Measurements from ENCODE around the gene MSL3B.

MSL3B gene

DNA sequence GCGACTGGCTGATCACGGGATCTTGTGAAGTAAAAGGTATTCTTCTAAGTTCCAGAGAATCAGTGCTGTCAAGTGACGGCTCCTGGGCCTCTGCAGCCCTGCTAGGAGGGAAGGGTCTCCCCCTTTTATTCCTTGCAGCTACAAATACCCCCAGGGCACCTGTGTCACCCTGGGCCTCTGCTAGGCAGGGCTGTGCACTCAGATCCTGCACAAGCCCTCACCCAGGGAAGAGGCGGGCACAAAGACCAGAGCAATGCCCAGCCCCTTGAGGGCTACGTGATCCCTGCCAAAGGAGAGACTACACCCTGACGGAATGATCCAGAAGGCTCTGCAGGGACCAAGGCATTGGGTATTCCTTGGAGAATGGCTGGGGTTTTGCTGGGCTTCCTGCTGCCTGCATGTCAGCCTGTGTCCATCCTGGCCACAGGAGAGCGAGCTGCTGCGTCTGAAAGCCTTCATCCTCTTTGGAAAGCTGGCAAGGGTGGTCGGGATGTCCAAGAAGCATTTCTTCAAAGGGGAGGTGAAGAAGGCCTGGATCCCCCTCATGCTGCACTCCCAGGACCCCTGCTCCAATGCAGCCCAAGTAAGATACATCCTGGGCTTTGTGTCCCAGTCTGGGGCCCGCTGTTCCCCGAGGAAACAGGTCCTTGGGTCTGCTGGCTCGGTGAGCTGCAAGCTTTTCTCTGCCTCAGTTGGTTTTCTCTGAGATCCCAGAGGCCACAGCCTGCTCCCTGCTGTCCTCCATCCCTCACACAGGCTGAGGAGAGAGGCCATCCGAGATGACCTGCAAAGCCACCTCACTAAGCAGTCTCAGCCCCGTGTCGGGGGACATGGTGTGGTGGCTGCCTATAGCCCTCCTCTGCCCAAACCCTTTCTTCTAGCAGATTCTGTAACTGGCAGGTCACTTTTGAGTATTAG is 38.7 kb downstream of the MSL3B start:
- Histone ChIP-seq H3K9ac (ENCODE audit: low read depth in 1 of 2, low read length in 2 of 2) (no peak overlapping the region), H3K4me1 (ENCODE audit: control insufficient read depth in 2 of 2, insufficient read depth in 2 of 2, low read length in 2 of 2) (no peaks in the 10 kb centered on the region), H3K27me3 (ENCODE audit: control insufficient read depth in 2 of 2, insufficient read depth in 2 of 2, low read length in 2 of 2) (no peaks in the 10 kb centered on the region), H3K4me3 (ENCODE audit: low read length in 2 of 2) (no peak overlapping the region), H3K27ac (ENCODE audit: low read depth in 2 of 2, low read length in 2 of 2) (no peak overlapping the region), H3K9me3 (ENCODE audit: control insufficient read depth in 2 of 2, low read length in 2 of 2) (no peaks in the 10 kb centered on the region), H3K36me3 (ENCODE audit: control insufficient read depth in 2 of 2, insufficient read depth in 2 of 2, low read length in 2 of 2) (no peaks in the 10 kb centered on the region)

DNA sequence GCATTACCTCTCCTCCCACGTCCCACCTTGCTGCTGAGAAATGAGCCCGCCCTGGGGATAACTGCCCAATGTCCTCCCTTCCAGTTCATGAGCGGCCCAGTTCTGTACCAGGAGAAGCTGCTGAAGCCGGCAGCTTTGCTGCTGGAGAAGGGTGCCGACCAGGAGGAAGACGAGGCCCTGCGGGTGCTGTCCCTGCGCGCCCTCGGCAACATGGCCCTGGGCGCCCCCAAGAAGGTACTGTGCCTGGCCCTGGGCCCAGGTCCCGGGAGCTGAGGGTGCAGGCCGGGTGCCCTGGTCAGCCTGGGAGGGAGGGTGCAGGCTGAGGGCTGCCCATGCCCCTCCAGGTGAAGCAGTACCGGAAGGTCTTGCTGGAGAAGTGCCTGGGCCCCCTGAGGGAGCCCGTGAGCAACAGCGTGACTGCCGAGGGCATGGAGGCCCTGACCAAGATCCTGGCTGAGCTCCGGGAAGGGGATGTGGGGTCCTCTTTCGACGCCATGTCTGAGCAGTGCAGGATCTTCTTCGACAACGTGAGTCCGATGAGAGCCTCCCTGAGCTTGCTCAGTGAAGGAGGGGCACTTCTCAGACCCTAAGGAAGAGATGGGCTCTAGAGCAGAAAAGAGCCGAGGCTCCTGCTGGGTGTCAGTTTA is 39.5 kb downstream of the MSL3B start:
- no peak overlapping the region for H3K27ac ChIP-seq (ENCODE audit: low read depth in 2 of 2, low read length in 2 of 2)
- no peak overlapping the region for H3K9ac ChIP-seq (ENCODE audit: low read depth in 1 of 2, low read length in 2 of 2)
- H3K4me3 ChIP-seq (ENCODE audit: low read length in 2 of 2), result no peak overlapping the region
- H3K27me3 ChIP-seq (ENCODE audit: control insufficient read depth in 2 of 2, insufficient read depth in 2 of 2, low read length in 2 of 2), result no peaks in the 10 kb centered on the region
- H3K9me3 ChIP-seq (ENCODE audit: control insufficient read depth in 2 of 2, low read length in 2 of 2), result no peaks in the 10 kb centered on the region
- H3K36me3 ChIP-seq (ENCODE audit: control insufficient read depth in 2 of 2, insufficient read depth in 2 of 2, low read length in 2 of 2), result no peaks in the 10 kb centered on the region
- no peaks in the 10 kb centered on the region for H3K4me1 ChIP-seq (ENCODE audit: control insufficient read depth in 2 of 2, insufficient read depth in 2 of 2, low read length in 2 of 2)

- H3K4me1 ChIP-seq (ENCODE audit: control insufficient read depth in 2 of 2, insufficient read depth in 2 of 2, low read length in 2 of 2), result no peaks in the 10 kb centered on the region
- no peak overlapping the region for H3K27ac ChIP-seq (ENCODE audit: low read depth in 2 of 2, low read length in 2 of 2)
- no peaks in the 10 kb centered on the region for H3K36me3 ChIP-seq (ENCODE audit: control insufficient read depth in 2 of 2, insufficient read depth in 2 of 2, low read length in 2 of 2)
- no peak overlapping the region for H3K4me3 ChIP-seq (ENCODE audit: low read length in 2 of 2)
- H3K27me3 ChIP-seq (ENCODE audit: control insufficient read depth in 2 of 2, insufficient read depth in 2 of 2, low read length in 2 of 2), result no peaks in the 10 kb centered on the region
- H3K9me3 ChIP-seq (ENCODE audit: control insufficient read depth in 2 of 2, low read length in 2 of 2), result no peaks in the 10 kb centered on the region
- no peak overlapping the region for H3K9ac ChIP-seq (ENCODE audit: low read depth in 1 of 2, low read length in 2 of 2)
Observed at GRCh38 chr2:233824373-233824772, 43.8 kb downstream of the MSL3B start.

GRCh38 chr2:233823731-233824121 is 44.5 kb downstream of the MSL3B start:
- no peaks in the 10 kb centered on the region for H3K9me3 ChIP-seq (ENCODE audit: control insufficient read depth in 2 of 2, low read length in 2 of 2)
- no peaks in the 10 kb centered on the region for H3K36me3 ChIP-seq (ENCODE audit: control insufficient read depth in 2 of 2, insufficient read depth in 2 of 2, low read length in 2 of 2)
- no peak overlapping the region for H3K9ac ChIP-seq (ENCODE audit: low read depth in 1 of 2, low read length in 2 of 2)
- no peak overlapping the region for H3K4me3 ChIP-seq (ENCODE audit: low read length in 2 of 2)
- no peaks in the 10 kb centered on the region for H3K27me3 ChIP-seq (ENCODE audit: control insufficient read depth in 2 of 2, insufficient read depth in 2 of 2, low read length in 2 of 2)
- H3K27ac ChIP-seq (ENCODE audit: low read depth in 2 of 2, low read length in 2 of 2), result no peak overlapping the region
- H3K4me1 ChIP-seq (ENCODE audit: control insufficient read depth in 2 of 2, insufficient read depth in 2 of 2, low read length in 2 of 2), result no peaks in the 10 kb centered on the region

- Histone ChIP-seq H3K27ac (ENCODE audit: low read depth in 2 of 2, low read length in 2 of 2) (no peak overlapping the region), H3K9ac (ENCODE audit: low read depth in 1 of 2, low read length in 2 of 2) (no peak overlapping the region)
Observed at GRCh38 chr2:233822781-233823730, 45.1 kb downstream of the MSL3B start.

GRCh38 chr2:233822101-233822771 is 46.0 kb downstream of the MSL3B start:
- Histone ChIP-seq H3K27ac (ENCODE audit: low read depth in 2 of 2, low read length in 2 of 2) (no peak overlapping the region), H3K9ac (ENCODE audit: low read depth in 1 of 2, low read length in 2 of 2) (no peak overlapping the region), H3K27me3 (ENCODE audit: control insufficient read depth in 2 of 2, insufficient read depth in 2 of 2, low read length in 2 of 2) (no peaks in the 10 kb centered on the region), H3K4me1 (ENCODE audit: control insufficient read depth in 2 of 2, insufficient read depth in 2 of 2, low read length in 2 of 2) (no peaks in the 10 kb centered on the region), H3K36me3 (ENCODE audit: control insufficient read depth in 2 of 2, insufficient read depth in 2 of 2, low read length in 2 of 2) (no peaks in the 10 kb centered on the region), H3K9me3 (ENCODE audit: control insufficient read depth in 2 of 2, low read length in 2 of 2) (no peaks in the 10 kb centered on the region), H3K4me3 (ENCODE audit: low read length in 2 of 2) (no peak overlapping the region)

More at GRCh38 chr2:233822781-233823730, 45.1 kb downstream of the MSL3B start:
- Histone ChIP-seq H3K27me3 (ENCODE audit: control insufficient read depth in 2 of 2, insufficient read depth in 2 of 2, low read length in 2 of 2) (no peaks in the 10 kb centered on the region), H3K9me3 (ENCODE audit: control insufficient read depth in 2 of 2, low read length in 2 of 2) (no peaks in the 10 kb centered on the region), H3K4me1 (ENCODE audit: control insufficient read depth in 2 of 2, insufficient read depth in 2 of 2, low read length in 2 of 2) (no peaks in the 10 kb centered on the region), H3K36me3 (ENCODE audit: control insufficient read depth in 2 of 2, insufficient read depth in 2 of 2, low read length in 2 of 2) (no peaks in the 10 kb centered on the region), H3K4me3 (ENCODE audit: low read length in 2 of 2) (no peak overlapping the region)

- Histone ChIP-seq H3K27ac (ENCODE audit: low read depth in 2 of 2, low read length in 2 of 2) (no peak overlapping the region), H3K4me3 (ENCODE audit: low read length in 2 of 2) (no peak overlapping the region), H3K27me3 (ENCODE audit: control insufficient read depth in 2 of 2, insufficient read depth in 2 of 2, low read length in 2 of 2) (no peaks in the 10 kb centered on the region), H3K9ac (ENCODE audit: low read depth in 1 of 2, low read length in 2 of 2) (no peak overlapping the region), H3K4me1 (ENCODE audit: control insufficient read depth in 2 of 2, insufficient read depth in 2 of 2, low read length in 2 of 2) (no peaks in the 10 kb centered on the region), H3K9me3 (ENCODE audit: control insufficient read depth in 2 of 2, low read length in 2 of 2) (no peaks in the 10 kb centered on the region), H3K36me3 (ENCODE audit: control insufficient read depth in 2 of 2, insufficient read depth in 2 of 2, low read length in 2 of 2) (no peaks in the 10 kb centered on the region)
Observed at GRCh38 chr2:233821709-233822100, 46.5 kb downstream of the MSL3B start.

- Histone ChIP-seq H3K36me3 (ENCODE audit: control insufficient read depth in 2 of 2, insufficient read depth in 2 of 2, low read length in 2 of 2) (no peaks in the 10 kb centered on the region), H3K27me3 (ENCODE audit: control insufficient read depth in 2 of 2, insufficient read depth in 2 of 2, low read length in 2 of 2) (no peaks in the 10 kb centered on the region), H3K4me3 (ENCODE audit: low read length in 2 of 2) (no peak overlapping the region), H3K9me3 (ENCODE audit: control insufficient read depth in 2 of 2, low read length in 2 of 2) (no peaks in the 10 kb centered on the region), H3K9ac (ENCODE audit: low read depth in 1 of 2, low read length in 2 of 2) (no peak overlapping the region), H3K27ac (ENCODE audit: low read depth in 2 of 2, low read length in 2 of 2) (no peak overlapping the region), H3K4me1 (ENCODE audit: control insufficient read depth in 2 of 2, insufficient read depth in 2 of 2, low read length in 2 of 2) (no peaks in the 10 kb centered on the region)
Observed at GRCh38 chr2:233821196-233821595, 47.0 kb downstream of the MSL3B start.

DNA sequence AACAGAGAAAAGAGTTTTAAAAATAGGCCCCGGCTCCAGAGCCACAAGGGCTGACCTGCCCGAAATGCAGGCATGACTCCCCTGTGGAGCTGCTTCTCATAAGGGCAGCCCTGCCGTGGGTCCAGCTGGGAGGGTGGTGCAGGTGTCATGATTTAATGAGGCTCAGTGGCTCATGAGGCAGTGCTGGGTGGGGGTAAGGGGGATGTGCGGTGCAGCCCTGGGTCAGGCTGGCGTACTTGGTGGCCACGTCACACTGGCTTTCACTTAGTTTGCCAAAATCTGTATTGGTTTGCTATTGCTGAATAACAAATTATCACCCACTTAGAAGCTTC is 47.4 kb downstream of the MSL3B start:
- no peak overlapping the region for H3K4me3 ChIP-seq (ENCODE audit: low read length in 2 of 2)
- H3K4me1 ChIP-seq (ENCODE audit: control insufficient read depth in 2 of 2, insufficient read depth in 2 of 2, low read length in 2 of 2), result no peaks in the 10 kb centered on the region
- H3K27me3 ChIP-seq (ENCODE audit: control insufficient read depth in 2 of 2, insufficient read depth in 2 of 2, low read length in 2 of 2), result no peaks in the 10 kb centered on the region
- no peaks in the 10 kb centered on the region for H3K36me3 ChIP-seq (ENCODE audit: control insufficient read depth in 2 of 2, insufficient read depth in 2 of 2, low read length in 2 of 2)
- no peak overlapping the region for H3K27ac ChIP-seq (ENCODE audit: low read depth in 2 of 2, low read length in 2 of 2)
- no peak overlapping the region for H3K9ac ChIP-seq (ENCODE audit: low read depth in 1 of 2, low read length in 2 of 2)
- H3K9me3 ChIP-seq (ENCODE audit: control insufficient read depth in 2 of 2, low read length in 2 of 2), result no peaks in the 10 kb centered on the region

All from mucosa of rectum (tissue), 2 donors.